ENCODE results near the gene PTPRD. TPM values are rescaled to one million over a fixed set of nuclear protein-coding genes. Genes with fewer than 3 reads are reported as not detected.

PTPRD gene
- total and polyA plus RNA-seq, 2 experiments from 2014 or later, result 11.5 to 58.0 TPM

DNA sequence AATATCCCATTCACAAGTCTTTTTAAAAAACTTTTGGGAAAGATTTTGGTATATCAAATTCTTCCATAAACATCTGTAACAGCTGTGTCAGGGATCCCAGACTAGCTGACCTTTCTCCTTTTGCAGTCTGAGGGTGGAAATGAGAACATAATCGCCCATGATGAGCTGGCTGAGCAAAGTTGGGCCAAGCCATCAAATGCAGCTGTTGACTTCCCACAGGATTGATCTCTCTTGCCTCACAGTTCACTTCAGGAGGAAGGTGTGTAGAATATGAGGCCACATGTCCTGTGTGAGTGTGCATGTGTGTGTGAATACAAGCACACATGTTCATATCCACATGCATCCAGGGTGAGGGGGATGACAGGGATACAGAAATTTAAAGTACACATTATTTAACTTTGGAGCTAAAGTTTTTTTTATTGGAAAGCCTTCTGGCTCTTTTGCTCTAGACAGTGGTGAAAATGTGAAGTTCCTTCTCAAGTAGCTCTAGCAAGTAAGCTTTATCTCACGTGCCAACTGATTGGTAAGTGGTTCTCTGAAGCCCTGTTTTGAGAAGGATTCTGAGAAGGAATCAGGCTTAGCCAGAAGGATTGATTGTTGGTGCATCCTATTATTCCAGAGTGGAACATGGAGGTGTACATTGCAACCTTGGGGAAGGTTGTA, 2344.5 kb downstream of the PTPRD start:
- Histone ChIP-seq H2AFZ (no peak overlapping the region), H3K27me3 (ENCODE audit: insufficient read depth) (no peaks in the 10 kb centered on the region), H3K27ac (ENCODE audit: low read depth) (no peak overlapping the region), H3K4me3 (no peak overlapping the region), H3K79me2 (replicated peaks; ENCODE audit: insufficient read depth) (no peaks in the 10 kb centered on the region), H3K4me2 (no peak overlapping the region), H3K36me3 (ENCODE audit: insufficient read depth) (no peaks in the 10 kb centered on the region), H3K4me1 (ENCODE audit: insufficient read depth) (0 out of 2 replicates have a peak, but pooled peaks cover 1% of the 10 kb centered on the region), H3K9me2 (ENCODE audit: insufficient read depth) (no peaks in the 10 kb centered on the region), H3F3A (replicated peaks; ENCODE audit: low read depth) (no peaks in the 10 kb centered on the region), H4K20me1 (replicated peaks; ENCODE audit: insufficient read depth) (no peaks in the 10 kb centered on the region)
- H3K27ac Mint-ChIP-seq, result no peak overlapping the region
- no peak for TF ChIP-seq EZH2phosphoT487 (IDR thresholded peaks at IDR 0.05; ENCODE audit: unreplicated experiment)
- TF ChIP-seq, protein P1, sequence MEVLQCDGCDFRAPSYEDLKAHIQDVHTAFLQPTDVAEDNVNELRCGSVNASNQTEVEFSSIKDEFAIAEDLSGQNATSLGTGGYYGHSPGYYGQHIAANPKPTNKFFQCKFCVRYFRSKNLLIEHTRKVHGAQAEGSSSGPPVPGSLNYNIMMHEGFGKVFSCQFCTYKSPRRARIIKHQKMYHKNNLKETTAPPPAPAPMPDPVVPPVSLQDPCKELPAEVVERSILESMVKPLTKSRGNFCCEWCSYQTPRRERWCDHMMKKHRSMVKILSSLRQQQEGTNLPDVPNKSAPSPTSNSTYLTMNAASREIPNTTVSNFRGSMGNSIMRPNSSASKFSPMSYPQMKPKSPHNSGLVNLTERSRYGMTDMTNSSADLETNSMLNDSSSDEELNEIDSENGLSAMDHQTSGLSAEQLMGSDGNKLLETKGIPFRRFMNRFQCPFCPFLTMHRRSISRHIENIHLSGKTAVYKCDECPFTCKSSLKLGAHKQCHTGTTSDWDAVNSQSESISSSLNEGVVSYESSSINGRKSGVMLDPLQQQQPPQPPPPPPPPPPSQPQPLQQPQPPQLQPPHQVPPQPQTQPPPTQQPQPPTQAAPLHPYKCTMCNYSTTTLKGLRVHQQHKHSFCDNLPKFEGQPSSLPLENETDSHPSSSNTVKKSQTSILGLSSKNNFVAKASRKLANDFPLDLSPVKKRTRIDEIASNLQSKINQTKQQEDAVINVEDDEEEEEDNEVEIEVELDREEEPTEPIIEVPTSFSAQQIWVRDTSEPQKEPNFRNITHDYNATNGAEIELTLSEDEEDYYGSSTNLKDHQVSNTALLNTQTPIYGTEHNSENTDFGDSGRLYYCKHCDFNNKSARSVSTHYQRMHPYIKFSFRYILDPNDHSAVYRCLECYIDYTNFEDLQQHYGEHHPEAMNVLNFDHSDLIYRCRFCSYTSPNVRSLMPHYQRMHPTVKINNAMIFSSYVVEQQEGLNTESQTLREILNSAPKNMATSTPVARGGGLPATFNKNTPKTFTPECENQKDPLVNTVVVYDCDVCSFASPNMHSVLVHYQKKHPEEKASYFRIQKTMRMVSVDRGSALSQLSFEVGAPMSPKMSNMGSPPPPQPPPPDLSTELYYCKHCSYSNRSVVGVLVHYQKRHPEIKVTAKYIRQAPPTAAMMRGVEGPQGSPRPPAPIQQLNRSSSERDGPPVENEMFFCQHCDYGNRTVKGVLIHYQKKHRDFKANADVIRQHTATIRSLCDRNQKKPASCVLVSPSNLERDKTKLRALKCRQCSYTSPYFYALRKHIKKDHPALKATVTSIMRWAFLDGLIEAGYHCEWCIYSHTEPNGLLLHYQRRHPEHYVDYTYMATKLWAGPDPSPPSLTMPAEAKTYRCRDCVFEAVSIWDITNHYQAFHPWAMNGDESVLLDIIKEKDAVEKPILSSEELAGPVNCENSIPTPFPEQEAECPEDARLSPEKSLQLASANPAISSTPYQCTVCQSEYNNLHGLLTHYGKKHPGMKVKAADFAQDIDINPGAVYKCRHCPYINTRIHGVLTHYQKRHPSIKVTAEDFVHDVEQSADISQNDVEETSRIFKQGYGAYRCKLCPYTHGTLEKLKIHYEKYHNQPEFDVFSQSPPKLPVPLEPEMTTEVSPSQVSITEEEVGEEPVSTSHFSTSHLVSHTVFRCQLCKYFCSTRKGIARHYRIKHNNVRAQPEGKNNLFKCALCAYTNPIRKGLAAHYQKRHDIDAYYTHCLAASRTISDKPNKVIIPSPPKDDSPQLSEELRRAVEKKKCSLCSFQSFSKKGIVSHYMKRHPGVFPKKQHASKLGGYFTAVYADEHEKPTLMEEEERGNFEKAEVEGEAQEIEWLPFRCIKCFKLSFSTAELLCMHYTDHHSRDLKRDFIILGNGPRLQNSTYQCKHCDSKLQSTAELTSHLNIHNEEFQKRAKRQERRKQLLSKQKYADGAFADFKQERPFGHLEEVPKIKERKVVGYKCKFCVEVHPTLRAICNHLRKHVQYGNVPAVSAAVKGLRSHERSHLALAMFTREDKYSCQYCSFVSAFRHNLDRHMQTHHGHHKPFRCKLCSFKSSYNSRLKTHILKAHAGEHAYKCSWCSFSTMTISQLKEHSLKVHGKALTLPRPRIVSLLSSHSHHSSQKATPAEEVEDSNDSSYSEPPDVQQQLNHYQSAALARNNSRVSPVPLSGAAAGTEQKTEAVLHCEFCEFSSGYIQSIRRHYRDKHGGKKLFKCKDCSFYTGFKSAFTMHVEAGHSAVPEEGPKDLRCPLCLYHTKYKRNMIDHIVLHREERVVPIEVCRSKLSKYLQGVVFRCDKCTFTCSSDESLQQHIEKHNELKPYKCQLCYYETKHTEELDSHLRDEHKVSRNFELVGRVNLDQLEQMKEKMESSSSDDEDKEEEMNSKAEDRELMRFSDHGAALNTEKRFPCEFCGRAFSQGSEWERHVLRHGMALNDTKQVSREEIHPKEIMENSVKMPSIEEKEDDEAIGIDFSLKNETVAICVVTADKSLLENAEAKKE (CRISPR knock-in tag; IDR thresholded peaks at IDR 0.05), result no peak
- TF ChIP-seq CREB1 (CRISPR knock-in tag; IDR thresholded peaks at IDR 0.05; ENCODE audit: low read depth), result no peak
- no peak for TF ChIP-seq ZNF114 (CRISPR knock-in tag; IDR thresholded peaks at IDR 0.05)
- TF ChIP-seq NANOG (IDR thresholded peaks at IDR 0.05; ENCODE audit: borderline replicate concordance), result no peak
- no peak for TF ChIP-seq STAT1 (IDR thresholded peaks at IDR 0.05; ENCODE audit: unreplicated experiment)
- no peak for TF ChIP-seq POLR2AphosphoS5 (IDR thresholded peaks at IDR 0.05; ENCODE audit: low read depth)
- no peak for TF ChIP-seq EZH2 (IDR thresholded peaks at IDR 0.05; ENCODE audit: low read depth, unreplicated experiment)
- no peak for TF ChIP-seq JUNB (IDR thresholded peaks at IDR 0.05; ENCODE audit: unreplicated experiment)
- no peak for TF ChIP-seq ZNF331 (CRISPR knock-in tag; IDR thresholded peaks at IDR 0.05; ENCODE audit: low read depth)
- TF ChIP-seq, protein P2, sequence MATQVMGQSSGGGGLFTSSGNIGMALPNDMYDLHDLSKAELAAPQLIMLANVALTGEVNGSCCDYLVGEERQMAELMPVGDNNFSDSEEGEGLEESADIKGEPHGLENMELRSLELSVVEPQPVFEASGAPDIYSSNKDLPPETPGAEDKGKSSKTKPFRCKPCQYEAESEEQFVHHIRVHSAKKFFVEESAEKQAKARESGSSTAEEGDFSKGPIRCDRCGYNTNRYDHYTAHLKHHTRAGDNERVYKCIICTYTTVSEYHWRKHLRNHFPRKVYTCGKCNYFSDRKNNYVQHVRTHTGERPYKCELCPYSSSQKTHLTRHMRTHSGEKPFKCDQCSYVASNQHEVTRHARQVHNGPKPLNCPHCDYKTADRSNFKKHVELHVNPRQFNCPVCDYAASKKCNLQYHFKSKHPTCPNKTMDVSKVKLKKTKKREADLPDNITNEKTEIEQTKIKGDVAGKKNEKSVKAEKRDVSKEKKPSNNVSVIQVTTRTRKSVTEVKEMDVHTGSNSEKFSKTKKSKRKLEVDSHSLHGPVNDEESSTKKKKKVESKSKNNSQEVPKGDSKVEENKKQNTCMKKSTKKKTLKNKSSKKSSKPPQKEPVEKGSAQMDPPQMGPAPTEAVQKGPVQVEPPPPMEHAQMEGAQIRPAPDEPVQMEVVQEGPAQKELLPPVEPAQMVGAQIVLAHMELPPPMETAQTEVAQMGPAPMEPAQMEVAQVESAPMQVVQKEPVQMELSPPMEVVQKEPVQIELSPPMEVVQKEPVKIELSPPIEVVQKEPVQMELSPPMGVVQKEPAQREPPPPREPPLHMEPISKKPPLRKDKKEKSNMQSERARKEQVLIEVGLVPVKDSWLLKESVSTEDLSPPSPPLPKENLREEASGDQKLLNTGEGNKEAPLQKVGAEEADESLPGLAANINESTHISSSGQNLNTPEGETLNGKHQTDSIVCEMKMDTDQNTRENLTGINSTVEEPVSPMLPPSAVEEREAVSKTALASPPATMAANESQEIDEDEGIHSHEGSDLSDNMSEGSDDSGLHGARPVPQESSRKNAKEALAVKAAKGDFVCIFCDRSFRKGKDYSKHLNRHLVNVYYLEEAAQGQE (IDR thresholded peaks at IDR 0.05; ENCODE audit: unreplicated experiment), result no peak
- TF ChIP-seq, protein P3, sequence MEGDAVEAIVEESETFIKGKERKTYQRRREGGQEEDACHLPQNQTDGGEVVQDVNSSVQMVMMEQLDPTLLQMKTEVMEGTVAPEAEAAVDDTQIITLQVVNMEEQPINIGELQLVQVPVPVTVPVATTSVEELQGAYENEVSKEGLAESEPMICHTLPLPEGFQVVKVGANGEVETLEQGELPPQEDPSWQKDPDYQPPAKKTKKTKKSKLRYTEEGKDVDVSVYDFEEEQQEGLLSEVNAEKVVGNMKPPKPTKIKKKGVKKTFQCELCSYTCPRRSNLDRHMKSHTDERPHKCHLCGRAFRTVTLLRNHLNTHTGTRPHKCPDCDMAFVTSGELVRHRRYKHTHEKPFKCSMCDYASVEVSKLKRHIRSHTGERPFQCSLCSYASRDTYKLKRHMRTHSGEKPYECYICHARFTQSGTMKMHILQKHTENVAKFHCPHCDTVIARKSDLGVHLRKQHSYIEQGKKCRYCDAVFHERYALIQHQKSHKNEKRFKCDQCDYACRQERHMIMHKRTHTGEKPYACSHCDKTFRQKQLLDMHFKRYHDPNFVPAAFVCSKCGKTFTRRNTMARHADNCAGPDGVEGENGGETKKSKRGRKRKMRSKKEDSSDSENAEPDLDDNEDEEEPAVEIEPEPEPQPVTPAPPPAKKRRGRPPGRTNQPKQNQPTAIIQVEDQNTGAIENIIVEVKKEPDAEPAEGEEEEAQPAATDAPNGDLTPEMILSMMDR (conservative IDR thresholded peaks at IDR 0.05; ENCODE audit: low read depth in 2 of 2), result no peak
- TF ChIP-seq, protein P4, sequence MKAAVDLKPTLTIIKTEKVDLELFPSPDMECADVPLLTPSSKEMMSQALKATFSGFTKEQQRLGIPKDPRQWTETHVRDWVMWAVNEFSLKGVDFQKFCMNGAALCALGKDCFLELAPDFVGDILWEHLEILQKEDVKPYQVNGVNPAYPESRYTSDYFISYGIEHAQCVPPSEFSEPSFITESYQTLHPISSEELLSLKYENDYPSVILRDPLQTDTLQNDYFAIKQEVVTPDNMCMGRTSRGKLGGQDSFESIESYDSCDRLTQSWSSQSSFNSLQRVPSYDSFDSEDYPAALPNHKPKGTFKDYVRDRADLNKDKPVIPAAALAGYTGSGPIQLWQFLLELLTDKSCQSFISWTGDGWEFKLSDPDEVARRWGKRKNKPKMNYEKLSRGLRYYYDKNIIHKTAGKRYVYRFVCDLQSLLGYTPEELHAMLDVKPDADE (IDR thresholded peaks at IDR 0.05), result no peak
- H3K4me3 Mint-ChIP-seq, result no peak overlapping the region
- no peaks in the 10 kb centered on the region for H3K9me3 Mint-ChIP-seq
- no peaks in the 10 kb centered on the region for H3K36me3 Mint-ChIP-seq (ENCODE audit: low read depth)
- DNase-seq (ENCODE audit: low spot score) (no peak), ATAC-seq (no peak)
- no peaks in the 10 kb centered on the region for H3K27me3 Mint-ChIP-seq (ENCODE audit: insufficient read depth, low read depth, poor library complexity)
- H3K4me1 Mint-ChIP-seq, result peaks cover 5% of the 10 kb centered on the region; the same call in 2 of the 3 replicates
